ENCODE data around the gene ETS1.

ETS1 gene

GRCh38 chr11:128416976-128417375 is 170.4 kb downstream of the ETS1 start:
- in situ Hi-C loops (cut with HindIII; ENCODE audit: low sequenced_read_pairs) = loop anchor here (5.0 kb wide), 1 partner anchor 45 kb away; no protein-coding TSS in a partner anchor
- DNase-seq (ENCODE audit: low read depth) = no peak

GRCh38 chr11:128415539-128415938 is 171.8 kb downstream of the ETS1 start:
- DNase-seq (ENCODE audit: low read depth) = no peak
- H3K4me3 ChIP-seq (ENCODE audit: low read depth, low read length) = no peak overlapping the region
- no peak for TF ChIP-seq CTCF (IDR thresholded peaks at IDR 0.05; ENCODE audit: low read depth, low read length, missing control alignments)
- in situ Hi-C loops (cut with HindIII; ENCODE audit: low sequenced_read_pairs) = loop anchor here (5.0 kb wide), 1 partner anchor 47 kb away; no protein-coding TSS in a partner anchor

More at GRCh38 chr11:128416976-128417375, 170.4 kb downstream of the ETS1 start:
- H3K4me3 ChIP-seq (ENCODE audit: low read depth, low read length) = no peak overlapping the region
- no peak for TF ChIP-seq CTCF (IDR thresholded peaks at IDR 0.05; ENCODE audit: low read depth, low read length, missing control alignments)

GRCh38 chr11:128412847-128413791 is 174.2 kb downstream of the ETS1 start:
- TF ChIP-seq CTCF (IDR thresholded peaks at IDR 0.05; ENCODE audit: low read depth, low read length, missing control alignments) = no peak
- H3K4me3 ChIP-seq (ENCODE audit: low read depth, low read length) = no peak overlapping the region
- in situ Hi-C loops (cut with HindIII; ENCODE audit: low sequenced_read_pairs) = no loop called here
- no peak for DNase-seq (ENCODE audit: low read depth)

GRCh38 chr11:128411812-128412211 is 175.5 kb downstream of the ETS1 start:
- no peak overlapping the region for H3K4me3 ChIP-seq (ENCODE audit: low read depth, low read length)
- no peak for TF ChIP-seq CTCF (IDR thresholded peaks at IDR 0.05; ENCODE audit: low read depth, low read length, missing control alignments)
- no peak for DNase-seq (ENCODE audit: low read depth)
- in situ Hi-C loops (cut with HindIII; ENCODE audit: low sequenced_read_pairs) = no loop called here

- in situ Hi-C loops (cut with HindIII; ENCODE audit: low sequenced_read_pairs) = no loop called here
Measured at GRCh38 chr11:128411150-128411549, 176.2 kb downstream of the ETS1 start.

GRCh38 chr11:128409476-128409875 is 177.9 kb downstream of the ETS1 start:
- TF ChIP-seq CTCF (IDR thresholded peaks at IDR 0.05; ENCODE audit: low read depth, low read length, missing control alignments) = no peak
- in situ Hi-C loops (cut with HindIII; ENCODE audit: low sequenced_read_pairs) = no loop called here
- DNase-seq (ENCODE audit: low read depth) = peak; percentile 16
- H3K4me3 ChIP-seq (ENCODE audit: low read depth, low read length) = no peak overlapping the region

More at GRCh38 chr11:128411150-128411549, 176.2 kb downstream of the ETS1 start:
- TF ChIP-seq CTCF (IDR thresholded peaks at IDR 0.05; ENCODE audit: low read depth, low read length, missing control alignments) = no peak
- DNase-seq (ENCODE audit: low read depth) = no peak
- H3K4me3 ChIP-seq (ENCODE audit: low read depth, low read length) = no peak overlapping the region
